ENCODE results near the gene PSENEN.

Gene PSENEN

GRCh38 chr19:35736913-35737886 lies 8.3 kb upstream of the PSENEN start:
- DNase-seq: no peak

GRCh38 chr19:35738021-35738886 lies 7.2 kb upstream of the PSENEN start:
- no peak for DNase-seq

DNA sequence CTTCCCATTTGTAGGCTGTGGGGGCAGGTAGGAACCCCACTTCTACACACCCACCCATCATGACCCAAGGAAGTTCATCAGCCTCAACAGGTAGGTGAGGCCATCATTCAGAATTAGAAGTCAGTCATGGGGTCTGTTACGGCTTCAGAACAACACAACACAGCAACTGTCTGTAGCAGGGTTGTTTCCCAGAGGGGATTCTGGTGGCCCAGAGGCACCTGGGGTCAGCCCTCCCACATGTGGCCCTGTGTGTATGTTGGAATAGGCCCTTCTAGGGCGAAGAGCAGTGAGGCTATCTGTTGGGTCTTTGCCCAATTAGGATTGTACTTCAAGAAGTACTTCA lies 6.6 kb upstream of the PSENEN start:
- DNase-seq: no peak

- no peak for DNase-seq
Measured at GRCh38 chr19:35739275-35740107, 6.0 kb upstream of the PSENEN start.

DNA sequence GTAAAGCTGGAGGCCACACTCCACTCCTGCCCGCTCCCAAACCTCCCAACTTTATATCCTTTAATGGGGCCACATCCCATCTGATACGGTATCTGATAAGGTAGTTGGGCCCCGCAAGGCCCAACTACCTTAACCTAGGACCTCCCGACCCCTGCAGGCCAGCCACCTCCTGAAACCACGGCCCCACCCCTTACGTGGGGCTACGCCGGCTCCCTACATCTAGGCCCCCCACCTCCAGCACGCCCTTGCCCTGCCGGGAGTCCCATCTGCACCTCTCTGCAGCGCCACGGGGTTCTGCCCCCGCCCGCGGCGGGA lies 5.4 kb upstream of the PSENEN start:
- no peak for DNase-seq

DNA sequence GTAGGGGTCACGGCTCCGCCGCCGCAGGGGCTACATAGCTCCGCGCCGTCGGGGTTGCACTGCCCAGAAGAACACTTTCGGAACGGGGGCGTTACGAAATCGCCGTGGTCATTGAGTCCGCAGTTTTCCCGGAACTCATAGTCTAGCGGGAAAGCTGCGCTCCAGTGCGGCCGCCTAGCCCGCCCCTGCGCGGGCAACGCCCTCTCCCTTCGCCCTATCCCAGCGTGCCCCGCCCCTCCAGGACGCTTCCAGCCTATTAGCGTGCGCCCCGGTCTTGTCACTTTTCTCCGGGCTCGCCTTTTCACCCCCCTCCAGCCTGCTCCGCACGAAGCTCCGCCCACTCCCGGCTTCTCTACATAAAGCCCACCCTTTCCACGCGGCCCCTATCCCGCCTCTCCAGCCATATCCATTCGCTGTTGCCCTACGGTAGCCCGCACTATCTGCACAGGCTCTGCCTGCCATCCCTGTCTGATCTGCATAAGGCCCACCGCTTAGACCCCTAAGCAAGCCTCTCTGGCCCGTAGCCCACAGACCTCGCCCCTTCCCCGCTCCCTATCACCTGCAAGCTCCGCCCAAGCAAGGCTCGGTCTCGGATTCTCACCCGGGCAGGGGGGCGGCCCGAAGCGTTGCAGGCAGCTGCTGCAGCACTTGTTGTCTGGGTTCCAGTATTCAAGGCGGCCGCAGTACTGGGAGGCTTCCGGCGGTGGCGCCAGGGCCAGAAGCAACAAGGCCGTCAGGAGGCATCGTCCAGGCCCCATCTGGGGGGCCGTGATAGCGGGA lies 4.8 kb upstream of the PSENEN start:
- DNase-seq: peak; percentile 96

DNA sequence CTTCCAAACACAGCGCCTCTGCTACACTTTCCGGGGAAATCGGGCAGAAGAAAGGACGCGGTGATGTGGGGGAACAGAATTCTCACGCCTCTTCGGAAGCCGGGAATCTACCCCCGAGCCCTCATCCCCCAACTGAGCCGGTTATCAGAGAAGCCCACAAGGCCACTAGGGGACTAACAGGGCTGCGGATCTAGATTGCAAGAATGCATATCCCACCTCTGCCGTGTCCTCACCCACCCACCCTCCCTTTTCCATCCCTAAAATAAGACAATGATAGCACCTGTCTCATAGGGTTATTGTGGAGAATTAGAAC lies 4.3 kb upstream of the PSENEN start:
- peak; percentile 72 for DNase-seq

DNA sequence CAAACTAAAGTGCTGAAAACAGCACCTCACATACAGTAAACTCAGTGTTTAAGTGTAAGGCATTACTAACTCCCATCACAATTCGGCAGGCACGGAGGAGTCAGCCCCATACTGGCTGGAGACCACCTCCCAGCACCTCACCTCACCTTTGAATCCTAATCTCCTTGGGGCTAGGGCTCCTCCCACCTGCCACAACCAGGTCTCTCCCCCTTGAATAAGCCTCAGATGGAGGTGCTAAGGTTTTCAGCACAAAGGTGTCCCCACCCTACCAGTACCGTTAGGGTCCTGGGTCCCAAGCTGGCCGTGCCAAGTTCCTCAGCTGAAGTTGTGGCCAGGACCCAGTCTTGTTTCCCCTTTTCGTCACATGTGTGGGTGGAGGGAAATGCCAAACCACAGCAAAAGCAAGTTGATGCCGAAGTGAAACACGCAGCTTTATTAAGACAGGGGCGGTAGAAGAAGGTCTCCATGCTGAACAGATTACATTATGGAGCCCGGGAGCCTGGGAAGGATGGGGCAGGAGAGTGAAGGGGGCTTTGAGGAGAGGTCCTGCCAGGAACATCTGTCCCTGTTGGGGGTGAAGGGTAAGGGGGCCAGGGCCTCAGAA lies 3.2 kb upstream of the PSENEN start, which contains the start of gene IGFLR1:
Gene IGFLR1 (minus strand): TSS at position 332 of the 604 bp plus-strand sequence. CDS start 1,272 bp downstream, outside the sequence.
- DNase-seq: no peak

- DNase-seq: no peak
Measured at GRCh38 chr19:35743640-35744429, 1.6 kb upstream of the PSENEN start.

- peak; percentile 91 for DNase-seq
Measured at GRCh38 chr19:35744430-35745327, 772 bp upstream of the PSENEN start.

DNA sequence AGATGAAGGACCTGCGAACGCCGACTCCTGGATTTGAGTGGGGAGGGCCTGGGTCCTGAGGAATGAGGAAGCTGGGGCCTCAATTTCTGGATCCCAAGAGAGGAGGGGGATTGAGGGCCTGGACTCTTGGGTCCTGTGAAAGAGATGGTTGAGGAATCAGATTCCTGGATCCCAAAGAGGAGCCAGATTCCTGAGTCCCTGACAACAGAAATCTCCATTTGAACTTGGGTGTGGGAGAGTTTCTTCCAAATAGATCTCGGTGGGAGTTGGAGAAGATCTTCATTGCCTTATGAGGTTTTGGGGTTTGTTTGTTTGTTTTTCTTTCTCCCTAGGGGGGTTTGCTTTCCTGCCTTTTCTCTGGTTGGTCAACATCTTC lies 624 bp downstream of the PSENEN start:
- no peak for DNase-seq

DNA sequence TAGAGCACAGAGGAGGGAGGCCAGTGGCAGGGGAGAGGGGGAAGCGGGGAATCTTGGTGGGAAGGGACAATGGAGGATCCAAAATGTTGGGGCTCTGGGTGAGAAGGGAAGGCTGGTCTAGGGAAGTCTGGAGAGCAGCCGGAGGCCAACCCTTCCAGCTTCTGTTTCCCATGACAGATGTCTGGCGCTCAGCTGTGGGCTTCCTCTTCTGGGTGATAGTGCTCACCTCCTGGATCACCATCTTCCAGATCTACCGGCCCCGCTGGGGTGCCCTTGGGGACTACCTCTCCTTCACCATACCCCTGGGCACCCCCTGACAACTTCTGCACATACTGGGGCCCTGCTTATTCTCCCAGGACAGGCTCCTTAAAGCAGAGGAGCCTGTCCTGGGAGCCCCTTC lies 1.1 kb downstream of the PSENEN start:
- DNase-seq: no peak

DNA sequence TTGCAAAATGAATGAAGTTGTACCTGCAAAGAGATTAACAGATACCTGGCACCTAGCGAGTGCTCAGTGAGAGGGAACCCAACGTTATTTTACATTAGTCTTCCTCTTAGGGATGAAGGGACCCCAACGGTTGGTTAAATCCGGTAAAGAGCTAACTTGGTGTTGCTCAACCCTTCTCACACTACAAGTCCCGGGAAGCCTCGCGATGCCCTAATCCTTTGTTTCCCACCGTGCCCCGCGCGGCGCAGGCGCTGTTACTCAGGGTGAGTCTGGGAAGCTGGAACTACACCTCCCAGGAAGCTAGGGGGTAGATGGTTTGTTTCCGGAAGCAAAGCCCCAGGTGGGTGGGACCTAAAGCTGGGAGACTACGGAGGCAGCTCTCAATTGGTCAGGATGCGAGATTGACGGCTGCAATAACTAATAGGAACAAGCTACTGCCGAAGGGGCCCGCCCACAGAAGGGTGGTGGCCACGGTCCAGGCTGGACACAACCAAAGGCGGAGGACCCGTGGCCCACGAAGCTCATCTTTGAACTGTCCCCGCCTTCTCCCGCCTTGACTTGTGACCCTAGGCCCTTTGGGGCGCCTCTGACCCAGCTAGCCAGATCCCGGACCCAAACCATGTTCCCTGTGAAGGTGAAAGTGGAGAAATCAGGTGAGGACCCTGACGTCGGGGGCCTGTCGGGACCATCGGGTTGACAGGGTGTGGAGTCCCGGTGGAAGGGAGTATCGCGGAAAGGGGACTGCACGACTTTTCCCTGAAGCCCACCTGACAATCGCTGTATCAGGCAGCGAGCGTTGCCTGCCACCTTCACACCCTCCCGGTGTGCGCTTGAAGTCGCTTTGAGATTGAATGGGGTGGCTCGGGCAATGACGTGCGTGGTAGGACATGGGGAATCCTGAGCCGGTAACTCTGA lies 2.9 kb downstream of the PSENEN start, which contains the start of gene LIN37:
Gene LIN37 (plus strand): TSS at position 471 of the 915 bp plus-strand sequence. CDS start 149 bp downstream, at position 620.
- peak; percentile 98 for DNase-seq

DNA sequence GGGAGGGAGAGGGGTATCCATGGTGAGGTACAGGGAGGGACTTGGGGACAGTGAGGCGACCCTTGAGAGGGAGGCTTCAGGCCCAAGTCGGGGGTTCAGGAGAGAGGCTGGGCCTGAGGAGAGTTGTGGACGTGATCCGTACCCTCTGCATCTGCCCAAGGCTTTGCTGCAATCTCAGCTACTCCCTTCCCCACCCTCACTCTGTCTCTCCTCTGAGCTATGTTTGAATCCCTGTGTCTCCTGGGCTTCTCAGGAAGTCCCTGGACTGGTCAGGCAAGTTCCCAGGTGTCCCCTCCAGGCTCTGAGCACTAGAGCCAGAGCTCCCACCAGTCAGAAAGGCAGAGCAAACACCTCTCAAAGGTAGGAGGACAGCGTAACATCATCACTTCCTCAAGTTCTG lies 4.7 kb downstream of the PSENEN start:
- DNase-seq: no peak

DNA sequence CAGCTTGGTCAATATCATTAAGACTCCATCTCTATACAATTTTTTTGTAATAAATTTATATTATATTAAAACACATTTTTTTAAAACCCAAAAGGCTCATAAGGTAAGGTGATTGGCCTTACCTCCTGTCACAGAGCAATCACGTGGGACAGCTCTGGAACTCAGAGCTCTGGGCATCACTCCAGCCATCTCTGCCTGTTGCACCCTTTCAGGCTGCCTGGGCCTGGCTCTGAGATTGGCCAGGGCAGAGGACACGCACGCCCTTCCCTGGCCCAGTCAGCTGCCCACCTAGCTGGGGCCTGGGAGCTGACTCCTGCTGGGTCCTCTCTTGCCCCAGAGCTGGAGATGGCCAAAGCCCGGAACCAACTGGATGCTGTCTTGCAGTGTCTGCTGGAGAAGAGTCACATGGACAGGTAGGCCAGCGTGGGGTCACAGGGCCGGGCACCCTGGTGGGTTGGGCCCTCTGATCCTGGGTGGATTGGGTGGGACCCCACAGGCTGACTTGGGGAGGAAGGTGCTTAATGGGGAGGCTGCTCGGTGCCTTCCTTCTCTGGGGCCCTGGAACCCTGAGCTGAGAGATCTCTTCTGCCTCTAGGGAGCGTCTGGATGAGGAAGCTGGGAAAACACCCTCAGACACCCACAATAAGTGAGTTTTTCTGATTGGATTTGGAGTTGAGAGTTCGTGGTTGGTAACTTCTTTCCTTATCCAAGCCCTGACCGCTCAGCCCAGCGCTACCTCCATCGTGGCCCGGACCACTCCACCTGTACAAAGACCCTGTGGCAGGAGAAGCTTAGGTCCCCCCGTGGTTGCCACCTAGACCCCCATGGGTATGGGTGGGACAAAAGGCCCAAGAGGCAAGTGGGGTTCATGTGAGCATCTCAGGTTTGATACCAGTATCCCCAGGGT lies 6.6 kb downstream of the PSENEN start:
- DNase-seq: no peak

- DNase-seq: no peak
Measured at GRCh38 chr19:35752746-35753350, 7.4 kb downstream of the PSENEN start.
